SJSA1 (cell line): ENCODE measurements around the gene OPRD1. TPM values are rescaled to one million over a fixed set of nuclear protein-coding genes. Genes with fewer than 3 reads are reported as not detected.
"Not testable (repeated sequence)": the region's sequence is repeated elsewhere in the genome, so short reads cannot be mapped to it uniquely, and the experiment has no call there.

Experiments
- DNase-seq, 2 experiments: peaks; one replicate each; pipeline ENCODE4 v3.0.0-alpha.2; 2015 to 2020; ENCODE audit warnings: low spot score in 2 of 2, low read depth in 1 of 2
- H3K27ac ChIP-seq: fragments of 250-450 bp; sonication (Bioruptor Pico); 2 replicates; pipeline ENCODE4 v1.5.1; 2020; ENCODE audit warnings: mild to moderate bottlenecking, moderate library complexity
- H3K27me3 ChIP-seq: fragments of 250-450 bp; sonication (Bioruptor Pico); replicated peaks from 2 replicates; pipeline ENCODE4 v1.5.1; 2020; ENCODE audit warnings: mild to moderate bottlenecking, moderate library complexity
- H3K36me3 ChIP-seq: fragments of 250-450 bp; sonication (Bioruptor Pico); 2 replicates; pipeline ENCODE4 v1.5.1; 2020; ENCODE audit warnings: mild to moderate bottlenecking
- H3K4me1 ChIP-seq: fragments of 250-450 bp; sonication (Bioruptor Pico); replicated peaks from 2 replicates; pipeline ENCODE4 v1.6.1; 2021; ENCODE audit warnings: mild to moderate bottlenecking
- H3K4me3 ChIP-seq: fragments of 250-450 bp; sonication (Bioruptor Pico); 2 replicates; pipeline ENCODE4 v1.5.1; 2020; ENCODE audit warnings: mild to moderate bottlenecking
- H3K9me3 ChIP-seq: fragments of 250-450 bp; sonication (Bioruptor Pico); replicated peaks from 2 replicates; pipeline ENCODE4 v1.5.1; 2020; ENCODE audit warnings: mild to moderate bottlenecking
- total RNA-seq: library from RNA; depleted of rRNA; stranded (reverse); fragments of >200 nt; shearing (Covaris generic); gene quantifications from 2 replicates; pipeline ENCODE4 v1.2.3, GENCODE V29; 2014

OPRD1 gene
- total RNA-seq, 1 experiment from 2014 or later = 0.05 TPM

GRCh38 chr1:28865997-28866650 is 54.2 kb downstream of the OPRD1 start:
- no peak for DNase-seq
- peaks cover 5% of the 10 kb centered on the region; the same call in 1 of the 2 replicates for H3K27me3 ChIP-seq
- no peaks in the 10 kb centered on the region for H3K4me1 ChIP-seq
- no peak overlapping the region for H3K4me3 ChIP-seq
- no peaks in the 10 kb centered on the region for H3K36me3 ChIP-seq
- no peaks in the 10 kb centered on the region for H3K9me3 ChIP-seq
- no peak overlapping the region for H3K27ac ChIP-seq

- Histone ChIP-seq H3K9me3 (no peaks in the 10 kb centered on the region), H3K36me3 (no peaks in the 10 kb centered on the region), H3K27me3 (peaks cover 5% of the 10 kb centered on the region; the same call in 1 of the 2 replicates), H3K4me1 (no peaks in the 10 kb centered on the region), H3K4me3 (no peak overlapping the region), H3K27ac (no peak overlapping the region)
- no peak for DNase-seq
Measured at GRCh38 chr1:28867850-28868249, 55.9 kb downstream of the OPRD1 start.

- Histone ChIP-seq H3K4me3 (no peak overlapping the region), H3K27ac (no peak overlapping the region), H3K36me3 (no peaks in the 10 kb centered on the region), H3K9me3 (no peaks in the 10 kb centered on the region), H3K27me3 (peaks cover 5% of the 10 kb centered on the region; the same call in 1 of the 2 replicates), H3K4me1 (no peaks in the 10 kb centered on the region)
- DNase-seq = no peak
Measured at GRCh38 chr1:28869952-28870351, 58.0 kb downstream of the OPRD1 start.

GRCh38 chr1:28871631-28872401 is 59.8 kb downstream of the OPRD1 start:
- no peaks in the 10 kb centered on the region for H3K4me1 ChIP-seq
- H3K4me3 ChIP-seq = no peak overlapping the region
- peaks cover 7% of the 10 kb centered on the region; the same call in 1 of the 2 replicates for H3K27me3 ChIP-seq
- H3K27ac ChIP-seq = no peak overlapping the region
- no peak for DNase-seq
- H3K36me3 ChIP-seq = no peaks in the 10 kb centered on the region
- no peaks in the 10 kb centered on the region for H3K9me3 ChIP-seq

- not testable (repeated sequence) for H3K27ac ChIP-seq, H3K9me3 ChIP-seq, DNase-seq, H3K27me3 ChIP-seq, H3K4me1 ChIP-seq, H3K4me3 ChIP-seq, H3K36me3 ChIP-seq
Measured at GRCh38 chr1:28875134-28875533, 63.2 kb downstream of the OPRD1 start.

- H3K36me3 ChIP-seq = no peaks in the 10 kb centered on the region
- peak; percentile 53 to 65 for DNase-seq
- no peak overlapping the region for H3K4me3 ChIP-seq
- H3K9me3 ChIP-seq = no peaks in the 10 kb centered on the region
- 0 out of 2 replicates have a peak, but pooled peaks cover 3% of the 10 kb centered on the region for H3K27me3 ChIP-seq
- H3K27ac ChIP-seq = no peak overlapping the region
- no peaks in the 10 kb centered on the region for H3K4me1 ChIP-seq
Measured at GRCh38 chr1:28877132-28877781, 65.3 kb downstream of the OPRD1 start.

- Histone ChIP-seq H3K4me3 (no peak overlapping the region), H3K27ac (no peak overlapping the region), H3K36me3 (no peaks in the 10 kb centered on the region), H3K9me3 (no peaks in the 10 kb centered on the region), H3K4me1 (no peaks in the 10 kb centered on the region), H3K27me3 (0 out of 2 replicates have a peak, but pooled peaks cover 3% of the 10 kb centered on the region)
- no peak for DNase-seq
Measured at GRCh38 chr1:28878796-28879195, 66.8 kb downstream of the OPRD1 start.

GRCh38 chr1:28882009-28882628 is 70.1 kb downstream of the OPRD1 start:
- DNase-seq = peak; percentile 70 to 86
- Histone ChIP-seq H3K27ac (no peak overlapping the region), H3K27me3 (no peaks in the 10 kb centered on the region), H3K36me3 (no peaks in the 10 kb centered on the region), H3K9me3 (no peaks in the 10 kb centered on the region), H3K4me3 (no peak overlapping the region), H3K4me1 (peaks cover 13% of the 10 kb centered on the region)

GRCh38 chr1:28883242-28883616 is 71.3 kb downstream of the OPRD1 start:
- peaks cover 3% of the 10 kb centered on the region; the same call in 1 of the 2 replicates for H3K27me3 ChIP-seq
- no peaks in the 10 kb centered on the region for H3K9me3 ChIP-seq
- DNase-seq = no peak

GRCh38 chr1:28885472-28885877 is 73.5 kb downstream of the OPRD1 start:
- no peak overlapping the region for H3K27ac ChIP-seq
- DNase-seq = no peak

More at GRCh38 chr1:28883242-28883616, 71.3 kb downstream of the OPRD1 start:
- Histone ChIP-seq H3K4me1 (peaks cover 21% of the 10 kb centered on the region), H3K4me3 (no peak overlapping the region), H3K36me3 (no peaks in the 10 kb centered on the region), H3K27ac (no peak overlapping the region)

GRCh38 chr1:28885977-28886730 is 74.2 kb downstream of the OPRD1 start:
- Histone ChIP-seq H3K27ac (no peak overlapping the region), H3K36me3 (no peaks in the 10 kb centered on the region), H3K4me1 (peaks cover 21% of the 10 kb centered on the region), H3K4me3 (no peak overlapping the region), H3K27me3 (peaks cover 3% of the 10 kb centered on the region; the same call in 1 of the 2 replicates), H3K9me3 (no peaks in the 10 kb centered on the region)
- DNase-seq = no peak

More at GRCh38 chr1:28885472-28885877, 73.5 kb downstream of the OPRD1 start:
- H3K27me3 ChIP-seq = peaks cover 3% of the 10 kb centered on the region; the same call in 1 of the 2 replicates
- H3K9me3 ChIP-seq = no peaks in the 10 kb centered on the region
- no peak overlapping the region for H3K4me3 ChIP-seq
- peaks cover 21% of the 10 kb centered on the region for H3K4me1 ChIP-seq
- no peaks in the 10 kb centered on the region for H3K36me3 ChIP-seq

- H3K4me1 ChIP-seq = peaks cover 21% of the 10 kb centered on the region
- no peaks in the 10 kb centered on the region for H3K9me3 ChIP-seq
- H3K27ac ChIP-seq = no peak overlapping the region
- peak; percentile 66 to 68 for DNase-seq
- peak overlapping the region; percentile 47 for H3K4me3 ChIP-seq
- H3K27me3 ChIP-seq = peaks cover 3% of the 10 kb centered on the region; the same call in 1 of the 2 replicates
- H3K36me3 ChIP-seq = no peaks in the 10 kb centered on the region
Measured at GRCh38 chr1:28886731-28887418, 74.9 kb downstream of the OPRD1 start.
